Gastrocnemius medialis (tissue), 4 donors: ENCODE measurements around the gene PPP1R16B. TPM values are rescaled to one million over a fixed set of nuclear protein-coding genes. Genes with fewer than 3 reads are reported as not detected.
"Not testable (repeated sequence)": the region's sequence is repeated elsewhere in the genome, so short reads cannot be mapped to it uniquely, and the experiment has no call there.

Source experiments
- ATAC-seq, 2 donors: fragments of 150-250 bp; one replicate each; pipeline ENCODE4 v1.9.1; 2016
- DNase-seq, 2 donors: peaks; one replicate each; pipeline ENCODE4 v3.0.0-alpha.2; 2019
- H3K27ac ChIP-seq, 4 donors: fragments of 200-600 bp; sonication (generic); 1 replicate in 1 of 4; 2 replicates in 3 of 4; pipeline ENCODE4 v1.5.1; 2016 to 2018; ENCODE audit warnings: mild to moderate bottlenecking in 2 of 4, moderate library complexity in 1 of 4
- H3K27me3 ChIP-seq, 3 donors: fragments of 200-600 bp; sonication (generic) in 2 of 3; 1 replicate in 1 of 3; 2 replicates in 2 of 3; pipeline versions ENCODE4 v1.5.1 to v1.6.0; 2016 to 2019; ENCODE audit warnings: mild to moderate bottlenecking in 1 of 3, moderate library complexity in 1 of 3
- H3K36me3 ChIP-seq, 2 donors: fragments of 200-600 bp; sonication (generic) in 1 of 2; one replicate each; pipeline ENCODE4 v1.5.1; 2017 to 2018
- H3K4me1 ChIP-seq, 2 donors: fragments of 200-600 bp; sonication (generic) in 1 of 2; one replicate each; pipeline ENCODE4 v1.5.1; 2016 to 2017; ENCODE audit warnings: mild to moderate bottlenecking in 2 of 2
- H3K4me3 ChIP-seq, 4 donors: fragments of 200-600 bp; sonication (generic) in 3 of 4; 1 replicate in 1 of 4; 2 replicates in 3 of 4; pipeline ENCODE4 v1.5.1; 2016 to 2019; ENCODE audit warnings: mild to moderate bottlenecking in 2 of 4
- H3K9me3 ChIP-seq, 3 donors: fragments of 200-600 bp; sonication (generic) in 2 of 3; 1 replicate in 1 of 3; 2 replicates in 2 of 3; pipeline ENCODE4 v1.5.1; 2016 to 2019
- CTCF ChIP-seq, 5 experiments: fragments of 450-650 bp in 3 of 5; fragments of 200-600 bp in 2 of 5; sonication (generic) in 2 of 5; IDR thresholded peaks in 4 of 5; conservative IDR thresholded peaks in 1 of 5; 1 replicate in 4 of 5; 2 replicates in 1 of 5; pipeline ENCODE4 v1.5.1; 2016 to 2019; ENCODE audit warnings: antibody characterized with exemption in 5 of 5, mild to moderate bottlenecking in 3 of 5, moderate library complexity in 3 of 5
- POLR2A ChIP-seq, 2 donors: fragments of 450-650 bp; IDR thresholded peaks; one replicate each; pipeline ENCODE4 v1.6.1; 2017; ENCODE audit warnings: antibody characterized with exemption in 2 of 2, mild to moderate bottlenecking in 2 of 2, moderate library complexity in 2 of 2
- in situ Hi-C, 4 donors: fragments of 200-750 bp; cut with MboI; loops; one replicate each; pipeline versions ENCODE4 v1.15.0 to v1.8.0; 2017; ENCODE audit warnings: low sequenced_read_pairs in 4 of 4
- intact Hi-C: fragments of 100-400 bp; cut with DNase I; formaldehyde crosslinking; loops from one replicate; pipeline ENCODE4 v1.15.1; 2023; ENCODE audit warnings: low total_unique reads
- total RNA-seq, 4 donors: library from RNA; depleted of rRNA; stranded (reverse); fragments of >200 nt; gene quantifications; one replicate each; pipeline versions ENCODE4 v1.1.0 to v1.2.3, GENCODE V29; 2016

Gene PPP1R16B
- total RNA-seq, 4 donors from 2014 or later: 0.16 to 2.4 (median 0.59) TPM

GRCh38 chr20:38812709-38813573 is 7.4 kb downstream of the PPP1R16B start:
- H3K4me1 ChIP-seq: no peaks in the 10 kb centered on the region

GRCh38 chr20:38813574-38813962 is 8.1 kb downstream of the PPP1R16B start:
- H3K27ac ChIP-seq, H3K4me1 ChIP-seq, DNase-seq, H3K27me3 ChIP-seq, ATAC-seq, intact Hi-C loops, H3K36me3 ChIP-seq, in situ Hi-C loops, H3K9me3 ChIP-seq, H3K4me3 ChIP-seq: not testable (repeated sequence)

More at GRCh38 chr20:38812709-38813573, 7.4 kb downstream of the PPP1R16B start:
- in situ Hi-C loops: no loop called here
- Histone ChIP-seq H3K27ac (peak overlapping the region in 3 of 4 donors; percentile 1 to 30 (median 24)), H3K27me3 (peaks cover 3 to 10% (median 6%) of the 10 kb centered on the region in 3 donors), H3K4me3 (no peak overlapping the region), H3K36me3 (no peaks in the 10 kb centered on the region), H3K9me3 (no peaks in the 10 kb centered on the region)
- DNase-seq (no peak), ATAC-seq (no peak)
- no peak for TF ChIP-seq CTCF (IDR thresholded peaks at IDR 0.05 in 4 of 5, conservative IDR thresholded peaks at IDR 0.05 in 1 of 5)
- intact Hi-C loops: no loop called here

GRCh38 chr20:38815446-38815845 is 9.9 kb downstream of the PPP1R16B start:
- Histone ChIP-seq H3K9me3 (no peaks in the 10 kb centered on the region), H3K36me3 (no peaks in the 10 kb centered on the region), H3K27me3 (peaks cover 0 to 2% (median 0%) of the 10 kb centered on the region in 3 donors), H3K27ac (no peak overlapping the region), H3K4me3 (no peak overlapping the region), H3K4me1 (no peaks in the 10 kb centered on the region)
- intact Hi-C loops: no loop called here
- TF ChIP-seq POLR2A (IDR thresholded peaks at IDR 0.05): no peak
- TF ChIP-seq CTCF (IDR thresholded peaks at IDR 0.05 in 4 of 5, conservative IDR thresholded peaks at IDR 0.05 in 1 of 5): no peak
- DNase-seq (no peak), ATAC-seq (no peak)
- in situ Hi-C loops: no loop called here

- no peak overlapping the region for H3K4me3 ChIP-seq
- in situ Hi-C loops: no loop called here
- H3K27me3 ChIP-seq: peaks cover 0 to 2% (median 2%) of the 10 kb centered on the region in 3 donors
- ATAC-seq (no peak), DNase-seq (no peak)
- intact Hi-C loops: no loop called here
- H3K36me3 ChIP-seq: no peaks in the 10 kb centered on the region
- TF ChIP-seq CTCF (IDR thresholded peaks at IDR 0.05 in 4 of 5, conservative IDR thresholded peaks at IDR 0.05 in 1 of 5) (no peak), POLR2A (IDR thresholded peaks at IDR 0.05) (no peak)
- H3K9me3 ChIP-seq: no peaks in the 10 kb centered on the region
- no peak overlapping the region for H3K27ac ChIP-seq
- no peaks in the 10 kb centered on the region for H3K4me1 ChIP-seq
These were observed 12.9 kb downstream of the PPP1R16B start for GRCh38 chr20:38818113-38819065.

GRCh38 chr20:38825571-38825900 is 20.0 kb downstream of the PPP1R16B start:
- no peaks in the 10 kb centered on the region for H3K9me3 ChIP-seq
- in situ Hi-C loops (no loop called here), intact Hi-C loops (no loop called here)
- H3K27ac ChIP-seq: no peak overlapping the region
- no peak for DNase-seq
- H3K27me3 ChIP-seq: peaks cover 0 to 2% (median 0%) of the 10 kb centered on the region in 3 donors
- no peak for ATAC-seq
- H3K4me3 ChIP-seq: no peak overlapping the region
- H3K36me3 ChIP-seq: no peaks in the 10 kb centered on the region
- TF ChIP-seq CTCF (IDR thresholded peaks at IDR 0.05 in 4 of 5, conservative IDR thresholded peaks at IDR 0.05 in 1 of 5) (no peak), POLR2A (IDR thresholded peaks at IDR 0.05) (no peak)
- H3K4me1 ChIP-seq: peaks cover 0 to 11% of the 10 kb centered on the region in 2 donors
